DOHH2 (cell line): Measurements from ENCODE around the gene ABCG1.

Experiments used
- H3F3A ChIP-seq: fragments of 200-600 bp; sonication (generic), shearing (Covaris generic); 2 replicates; pipeline ENCODE4 v1.6.0; 2016; ENCODE audit warnings: antibody characterized with exemption, mild to moderate bottlenecking; ENCODE audit not compliant: control insufficient read depth, insufficient read depth
- H3K27ac ChIP-seq: fragments of 200-600 bp; sonication (generic); 2 replicates; pipeline ENCODE4 v1.5.1; 2014; ENCODE audit warnings: low read depth, mild to moderate bottlenecking, low read length, moderate library complexity
- H3K27me3 ChIP-seq: fragments of 200-600 bp; sonication (generic); 2 replicates; pipeline ENCODE4 v1.6.1; 2014; ENCODE audit warnings: mild to moderate bottlenecking, low read length, mixed read lengths; ENCODE audit not compliant: control insufficient read depth
- H3K36me3 ChIP-seq: fragments of 200-600 bp; sonication (generic); 2 replicates; pipeline ENCODE4 v1.6.1; 2014; ENCODE audit warnings: mild to moderate bottlenecking, low read length, moderate library complexity, mixed read lengths; ENCODE audit not compliant: control insufficient read depth
- H3K4me1 ChIP-seq: fragments of 200-600 bp; sonication (generic); 2 replicates; pipeline ENCODE4 v1.6.1; 2014; ENCODE audit warnings: mild to moderate bottlenecking, low read length, mixed read lengths; ENCODE audit not compliant: control insufficient read depth
- H3K4me2 ChIP-seq: fragments of 200-600 bp; sonication (generic); 2 replicates; pipeline ENCODE4 v1.6.0; 2014; ENCODE audit warnings: mild to moderate bottlenecking, low read length, moderate library complexity
- H3K4me3 ChIP-seq: fragments of 200-600 bp; sonication (generic); 2 replicates; pipeline ENCODE4 v1.5.1; 2014; ENCODE audit warnings: mild to moderate bottlenecking, low read length, mixed read lengths
- H3K79me2 ChIP-seq: fragments of 200-600 bp; sonication (generic); 2 replicates; pipeline ENCODE4 v1.6.1; 2014; ENCODE audit warnings: mild to moderate bottlenecking, low read length, mixed read lengths; ENCODE audit not compliant: control insufficient read depth
- H3K9me2 ChIP-seq: fragments of 200-600 bp; sonication (generic); replicated peaks from 2 replicates; pipeline ENCODE4 v1.6.1; 2014; ENCODE audit warnings: mild to moderate bottlenecking, low read length, mixed read lengths; ENCODE audit not compliant: control insufficient read depth
- H3K9me3 ChIP-seq: fragments of 200-600 bp; sonication (generic); 2 replicates; pipeline ENCODE4 v1.6.1; 2014; ENCODE audit warnings: antibody characterized with exemption, low read length, mixed read lengths; ENCODE audit not compliant: control insufficient read depth, insufficient read depth
- H4K20me1 ChIP-seq: fragments of 200-600 bp; sonication (generic); 2 replicates; pipeline ENCODE4 v1.6.0; 2014; ENCODE audit warnings: low read depth, mild to moderate bottlenecking, antibody characterized with exemption, low read length, moderate library complexity; ENCODE audit not compliant: control insufficient read depth, insufficient read depth
- EZH2phosphoT487 ChIP-seq: fragments of 200-600 bp; sonication (generic); IDR thresholded peaks from 2 replicates; pipeline ENCODE4 v1.6.1; 2017; ENCODE audit warnings: borderline replicate concordance, mild to moderate bottlenecking, antibody characterized with exemption, low read length, moderate library complexity, mixed read lengths
- TF ChIP-seq, protein P1 (sequence below): fragments of 200-600 bp; sonication (generic); IDR thresholded peaks from one replicate; pipeline ENCODE4 v1.5.1; 2014; ENCODE audit warnings: antibody characterized with exemption, mild to moderate bottlenecking, low read depth, low read length; ENCODE audit not compliant: poor library complexity, severe bottlenecking

The ABCG1 gene

GRCh38 chr21:42215942-42216725, 2.8 kb upstream of the ABCG1 start:
- Histone ChIP-seq H3K4me2 (no peak overlapping the region), H4K20me1 (no peaks in the 10 kb centered on the region), H3F3A (peaks cover 3% of the 10 kb centered on the region; the same call in 1 of the 2 replicates), H3K4me3 (no peak overlapping the region), H3K27me3 (peaks cover 21% of the 10 kb centered on the region), H3K4me1 (peaks cover 21% of the 10 kb centered on the region), H3K9me3 (peaks cover 7% of the 10 kb centered on the region; the same call in 1 of the 2 replicates), H3K9me2 (no peaks in the 10 kb centered on the region), H3K36me3 (no peaks in the 10 kb centered on the region), H3K79me2 (no peaks in the 10 kb centered on the region), H3K27ac (no peak overlapping the region)
- TF ChIP-seq, protein P1, sequence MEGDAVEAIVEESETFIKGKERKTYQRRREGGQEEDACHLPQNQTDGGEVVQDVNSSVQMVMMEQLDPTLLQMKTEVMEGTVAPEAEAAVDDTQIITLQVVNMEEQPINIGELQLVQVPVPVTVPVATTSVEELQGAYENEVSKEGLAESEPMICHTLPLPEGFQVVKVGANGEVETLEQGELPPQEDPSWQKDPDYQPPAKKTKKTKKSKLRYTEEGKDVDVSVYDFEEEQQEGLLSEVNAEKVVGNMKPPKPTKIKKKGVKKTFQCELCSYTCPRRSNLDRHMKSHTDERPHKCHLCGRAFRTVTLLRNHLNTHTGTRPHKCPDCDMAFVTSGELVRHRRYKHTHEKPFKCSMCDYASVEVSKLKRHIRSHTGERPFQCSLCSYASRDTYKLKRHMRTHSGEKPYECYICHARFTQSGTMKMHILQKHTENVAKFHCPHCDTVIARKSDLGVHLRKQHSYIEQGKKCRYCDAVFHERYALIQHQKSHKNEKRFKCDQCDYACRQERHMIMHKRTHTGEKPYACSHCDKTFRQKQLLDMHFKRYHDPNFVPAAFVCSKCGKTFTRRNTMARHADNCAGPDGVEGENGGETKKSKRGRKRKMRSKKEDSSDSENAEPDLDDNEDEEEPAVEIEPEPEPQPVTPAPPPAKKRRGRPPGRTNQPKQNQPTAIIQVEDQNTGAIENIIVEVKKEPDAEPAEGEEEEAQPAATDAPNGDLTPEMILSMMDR, result no peak
- no peak for TF ChIP-seq EZH2phosphoT487

DNA sequence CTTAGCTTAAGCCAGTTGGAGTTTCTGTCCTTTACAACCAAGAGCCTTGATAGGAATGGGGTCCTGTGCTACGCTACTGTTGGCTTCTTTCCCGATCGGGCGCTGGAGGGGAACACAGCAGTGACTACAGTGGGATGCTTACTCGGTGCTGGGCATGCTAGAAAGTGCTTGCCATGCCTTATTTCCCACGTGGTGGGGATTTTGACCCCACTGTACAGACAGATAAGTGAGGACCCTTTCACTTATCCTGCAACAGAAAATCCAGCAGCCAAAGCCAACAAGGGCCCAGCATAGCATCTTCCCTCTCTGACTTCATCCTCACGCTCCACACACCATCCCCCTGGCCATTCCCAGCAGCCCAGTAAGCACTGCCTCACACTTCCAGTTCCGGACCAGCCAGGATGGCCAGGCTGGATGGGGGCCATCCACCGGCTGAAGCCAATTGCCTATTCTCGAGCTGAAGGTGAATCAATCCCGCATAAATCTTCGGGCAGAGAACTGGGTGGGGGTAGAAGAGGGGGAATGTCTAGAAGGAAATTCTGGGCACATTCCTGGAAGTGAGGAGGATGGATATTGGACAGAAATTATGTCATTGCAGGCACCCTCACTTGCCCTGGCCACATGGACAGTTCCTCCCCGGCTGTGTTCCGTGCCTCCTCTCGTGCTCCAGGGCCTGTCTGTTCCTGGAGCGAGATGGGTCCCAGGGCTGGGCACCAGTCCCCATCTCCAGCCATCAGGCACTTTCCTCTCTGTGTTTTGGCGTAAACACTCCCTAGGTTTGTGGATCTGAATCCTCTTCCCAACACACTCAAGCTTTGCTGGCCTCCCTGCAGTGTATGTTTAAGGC, 2.0 kb upstream of the ABCG1 start:
- TF ChIP-seq, protein P1, result no peak
- no peak for TF ChIP-seq EZH2phosphoT487
- Histone ChIP-seq H3K36me3 (no peaks in the 10 kb centered on the region), H3K9me3 (peaks cover 7% of the 10 kb centered on the region; the same call in 1 of the 2 replicates), H3K4me1 (peaks cover 29% of the 10 kb centered on the region), H3F3A (peaks cover 3% of the 10 kb centered on the region; the same call in 1 of the 2 replicates), H3K4me3 (no peak overlapping the region), H3K79me2 (no peaks in the 10 kb centered on the region), H4K20me1 (no peaks in the 10 kb centered on the region), H3K4me2 (no peak overlapping the region), H3K27me3 (peaks cover 21% of the 10 kb centered on the region), H3K27ac (no peak overlapping the region), H3K9me2 (no peaks in the 10 kb centered on the region)

GRCh38 chr21:42219606-42220137, 732 bp downstream of the ABCG1 start:
- no peak for TF ChIP-seq EZH2phosphoT487
- TF ChIP-seq, protein P1, result no peak
- H3K27me3 ChIP-seq, result peaks cover 34% of the 10 kb centered on the region

More at GRCh38 chr21:42219606-42220137, 732 bp downstream of the ABCG1 start:
- Histone ChIP-seq H3K36me3 (no peaks in the 10 kb centered on the region), H3K9me3 (peaks cover 7% of the 10 kb centered on the region; the same call in 1 of the 2 replicates), H3K27ac (peak overlapping the region; percentile 24; the same call in 1 of the 2 replicates), H3K4me3 (peak overlapping the region; percentile 73), H3K79me2 (no peaks in the 10 kb centered on the region), H4K20me1 (no peaks in the 10 kb centered on the region), H3F3A (peaks cover 3% of the 10 kb centered on the region; the same call in 1 of the 2 replicates), H3K9me2 (no peaks in the 10 kb centered on the region), H3K4me2 (peak overlapping the region; percentile 91), H3K4me1 (peaks cover 43% of the 10 kb centered on the region)
